Heart left ventricle (tissue), 16 donors: ENCODE data around the gene CORO1C. TPM values are rescaled to one million over a fixed set of nuclear protein-coding genes. Genes with fewer than 3 reads are reported as not detected.
A peak's percentile ranks its signal among the peaks of the same experiment; 100 is the strongest.

ENCODE experiments used
- ATAC-seq, 4 donors: fragments of 200-7000 bp; cut with Tn5 transposase; one replicate each; pipeline ENCODE4 v1.9.1; 2020 to 2022; ENCODE audit warnings: moderate library complexity in 4 of 4, mild to moderate bottlenecking in 3 of 4, moderate number of reproducible peaks in 1 of 4
- DNase-seq, 5 donors: peaks; one replicate each; pipeline ENCODE4 v3.0.0-alpha.2; 2020
- H3K27ac ChIP-seq, 12 donors: fragments of 200-600 bp; sonication (generic) in 4 of 12; one replicate each; pipeline versions ENCODE4 v1.5.0 to v1.8.0; 2016 to 2022; ENCODE audit warnings: mild to moderate bottlenecking in 2 of 12
- H3K27me3 ChIP-seq, 9 donors: fragments of 200-600 bp; sonication (generic) in 2 of 9; one replicate each; pipeline versions ENCODE4 v1.5.1 to v1.8.0; 2016 to 2022; ENCODE audit warnings: mild to moderate bottlenecking in 3 of 9
- H3K36me3 ChIP-seq, 9 donors: fragments of 200-600 bp; sonication (generic) in 2 of 9; one replicate each; pipeline versions ENCODE4 v1.5.0 to v1.8.0; 2018 to 2022; ENCODE audit warnings: mild to moderate bottlenecking in 2 of 9
- H3K4me1 ChIP-seq, 12 donors: fragments of 200-600 bp; sonication (generic) in 4 of 12; one replicate each; pipeline versions ENCODE4 v1.5.0 to v1.8.0; 2016 to 2022; ENCODE audit warnings: mild to moderate bottlenecking in 3 of 12
- H3K4me3 ChIP-seq, 12 donors: fragments of 200-600 bp; sonication (generic) in 4 of 12; one replicate each; pipeline versions ENCODE4 v1.5.0 to v1.8.0; 2017 to 2022; ENCODE audit warnings: mild to moderate bottlenecking in 9 of 12, moderate library complexity in 4 of 12
- H3K9me3 ChIP-seq, 12 donors: fragments of 200-600 bp; sonication (generic) in 4 of 12; one replicate each; pipeline versions ENCODE4 v1.5.0 to v1.8.0; 2016 to 2022; ENCODE audit warnings: mild to moderate bottlenecking in 1 of 12
- POLR2A ChIP-seq, 2 donors: fragments of 450-650 bp; IDR thresholded peaks; one replicate each; pipeline ENCODE4 v1.6.1; 2017; ENCODE audit warnings: antibody characterized with exemption in 2 of 2, mild to moderate bottlenecking in 2 of 2, moderate library complexity in 2 of 2
- WGBS, 4 donors: extraction: QIAGEN DNeasy Blood & Tissue Kit in 2 of 4; methylation state at CpG; one replicate each; pipeline versions ENCODE4 v1.1.5 to v1.1.7; 2013 to 2018; 5-methylcytosine and 5-hydroxymethylcytosine counted together
- intact Hi-C, 10 donors: fragments of 100-400 bp; cut with DNase I; formaldehyde crosslinking; loops; one replicate each; pipeline versions ENCODE4 v1.11.1 to v1.14.2; 2022
- polyA plus RNA-seq, 2 donors: library from polyadenylated mRNA; stranded (reverse); fragments of 200-250 nt; gene quantifications; one replicate each; pipeline ENCODE4 v1.2.3, GENCODE V29; 2013
- total RNA-seq, 9 donors: library from RNA; depleted of rRNA in 2 of 9; stranded (reverse); fragments of >200 nt in 2 of 9; fragmentation: NEBNext Ultra II Directional in 3 of 9; extraction: Animal tissue kit (Norgen Biotek cat#: 25700) in 3 of 9; gene quantifications; one replicate each; pipeline versions ENCODE4 v1.1.0 to v1.2.4, GENCODE V29; 2016 to 2023
- TF ChIP-seq, protein P1 (sequence below), 12 donors: fragments of 200-600 bp; sonication (generic) in 4 of 12; IDR thresholded peaks; one replicate each; pipeline versions ENCODE4 v1.5.0 to v1.8.0; 2018 to 2022; ENCODE audit warnings: antibody characterized with exemption in 12 of 12, mild to moderate bottlenecking in 5 of 12
- donor health status: ischemic (EF 13 %, LVEDD 7.1; RV severe dilation, severe dysfunction).
- donor health status: healthy with polysubstance abuse.
- donor health status: DM: no; HTN: yes; CAD: no.
- donor health status: DM: no; HTN: no; CAD: no.
- donor health status: ischemic (EF 25% LVEDD 6.9; RV normal size, moderate dysfunction).
- donor health status: ischemic (EF 25% LVEDD 5.7; RV mildly dilated, moderate dysfunction).
- donor health status: healthy.
- donor health status: DM: yes; HTN: yes; CAD: no.
- donor health status: ischemic (EF 35%, LVEDD 5.7; RV mildly dilated, moderate dysfunction).
- donor health status: nonischemic (EF 11% LVEDD 7.7; RV severe dilation, severe dysfunction).
- donor health status: DM: yes; HTN: yes; CAD: no.
- donor health status: PGD.
- donor health status: ischemic (EF 29% LVEDD 5.4; RV normal size, mild dysfunction).
- donor health status: nonischemic (EF 23%, LVEDD 6.1; RV moderate dilation, normal function).

Gene CORO1C
- total and polyA plus RNA-seq, 11 donors: 18.3 to 119 (median 65.2) TPM

DNA sequence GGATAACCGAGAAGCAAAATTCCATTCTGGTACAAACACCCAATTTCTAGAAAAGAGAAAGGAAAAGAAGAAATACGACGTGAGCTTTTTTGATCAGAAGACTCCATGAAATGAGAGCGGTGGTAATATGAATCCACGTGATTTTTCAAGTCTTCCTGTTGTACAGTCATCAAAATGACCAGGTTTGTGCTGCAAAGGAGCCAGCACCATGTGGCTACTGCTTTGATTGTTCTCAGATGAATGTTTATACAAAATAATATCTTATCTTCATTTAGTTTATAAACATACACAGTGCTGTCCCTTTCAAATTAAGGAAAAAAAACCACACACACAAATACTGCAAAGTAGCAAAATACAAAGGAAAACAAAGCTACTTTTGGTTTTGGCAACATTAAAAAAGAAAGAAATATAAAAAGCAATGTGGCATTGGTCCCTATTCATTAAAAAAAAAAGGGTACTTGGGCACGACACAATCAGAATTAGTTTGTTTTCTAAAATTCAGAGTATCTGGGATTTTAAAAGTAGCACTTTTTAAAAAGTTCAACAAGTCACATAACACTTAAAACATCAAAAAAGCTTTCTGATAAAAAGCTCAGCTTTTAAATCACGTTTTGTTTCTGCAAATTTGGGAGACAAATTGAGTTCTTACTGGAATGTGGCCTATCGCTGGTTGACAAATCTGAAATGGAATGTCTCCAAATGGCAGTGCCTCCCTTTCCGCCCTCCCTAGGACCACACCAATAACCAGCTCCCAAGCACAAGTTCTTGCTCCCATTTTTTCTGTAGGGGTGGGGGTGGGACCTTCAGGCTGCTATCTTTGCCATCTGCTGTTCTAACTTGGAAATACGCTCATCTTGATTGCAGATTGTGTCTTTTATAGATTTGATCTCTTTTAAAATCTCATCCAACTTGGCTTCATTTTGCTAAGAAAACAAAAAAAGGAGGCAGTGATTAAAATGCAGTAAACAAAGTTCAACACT is 84.4 kb downstream of the CORO1C start:
- intact Hi-C loops: no loop called here
- no peaks in the 10 kb centered on the region for H3K27me3 ChIP-seq
- H3K9me3 ChIP-seq: no peaks in the 10 kb centered on the region
- peaks cover 0 to 76% (median 72%) of the 10 kb centered on the region in 9 donors for H3K36me3 ChIP-seq
- ATAC-seq (no peak), DNase-seq (no peak)
- H3K27ac ChIP-seq: peak overlapping the region in 8 of 12 donors; percentile 1 to 70 (median 15)
- WGBS, 4 donors: 62 to 74% (median 73%) methylated on average over 10 of the region's 10 CpGs
- no peak overlapping the region for H3K4me3 ChIP-seq
- TF ChIP-seq, protein P1, sequence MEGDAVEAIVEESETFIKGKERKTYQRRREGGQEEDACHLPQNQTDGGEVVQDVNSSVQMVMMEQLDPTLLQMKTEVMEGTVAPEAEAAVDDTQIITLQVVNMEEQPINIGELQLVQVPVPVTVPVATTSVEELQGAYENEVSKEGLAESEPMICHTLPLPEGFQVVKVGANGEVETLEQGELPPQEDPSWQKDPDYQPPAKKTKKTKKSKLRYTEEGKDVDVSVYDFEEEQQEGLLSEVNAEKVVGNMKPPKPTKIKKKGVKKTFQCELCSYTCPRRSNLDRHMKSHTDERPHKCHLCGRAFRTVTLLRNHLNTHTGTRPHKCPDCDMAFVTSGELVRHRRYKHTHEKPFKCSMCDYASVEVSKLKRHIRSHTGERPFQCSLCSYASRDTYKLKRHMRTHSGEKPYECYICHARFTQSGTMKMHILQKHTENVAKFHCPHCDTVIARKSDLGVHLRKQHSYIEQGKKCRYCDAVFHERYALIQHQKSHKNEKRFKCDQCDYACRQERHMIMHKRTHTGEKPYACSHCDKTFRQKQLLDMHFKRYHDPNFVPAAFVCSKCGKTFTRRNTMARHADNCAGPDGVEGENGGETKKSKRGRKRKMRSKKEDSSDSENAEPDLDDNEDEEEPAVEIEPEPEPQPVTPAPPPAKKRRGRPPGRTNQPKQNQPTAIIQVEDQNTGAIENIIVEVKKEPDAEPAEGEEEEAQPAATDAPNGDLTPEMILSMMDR (IDR thresholded peaks at IDR 0.05): no peak
- TF ChIP-seq POLR2A (IDR thresholded peaks at IDR 0.05): no peak
- peaks cover 9 to 72% (median 43%) of the 10 kb centered on the region in 12 donors for H3K4me1 ChIP-seq

DNA sequence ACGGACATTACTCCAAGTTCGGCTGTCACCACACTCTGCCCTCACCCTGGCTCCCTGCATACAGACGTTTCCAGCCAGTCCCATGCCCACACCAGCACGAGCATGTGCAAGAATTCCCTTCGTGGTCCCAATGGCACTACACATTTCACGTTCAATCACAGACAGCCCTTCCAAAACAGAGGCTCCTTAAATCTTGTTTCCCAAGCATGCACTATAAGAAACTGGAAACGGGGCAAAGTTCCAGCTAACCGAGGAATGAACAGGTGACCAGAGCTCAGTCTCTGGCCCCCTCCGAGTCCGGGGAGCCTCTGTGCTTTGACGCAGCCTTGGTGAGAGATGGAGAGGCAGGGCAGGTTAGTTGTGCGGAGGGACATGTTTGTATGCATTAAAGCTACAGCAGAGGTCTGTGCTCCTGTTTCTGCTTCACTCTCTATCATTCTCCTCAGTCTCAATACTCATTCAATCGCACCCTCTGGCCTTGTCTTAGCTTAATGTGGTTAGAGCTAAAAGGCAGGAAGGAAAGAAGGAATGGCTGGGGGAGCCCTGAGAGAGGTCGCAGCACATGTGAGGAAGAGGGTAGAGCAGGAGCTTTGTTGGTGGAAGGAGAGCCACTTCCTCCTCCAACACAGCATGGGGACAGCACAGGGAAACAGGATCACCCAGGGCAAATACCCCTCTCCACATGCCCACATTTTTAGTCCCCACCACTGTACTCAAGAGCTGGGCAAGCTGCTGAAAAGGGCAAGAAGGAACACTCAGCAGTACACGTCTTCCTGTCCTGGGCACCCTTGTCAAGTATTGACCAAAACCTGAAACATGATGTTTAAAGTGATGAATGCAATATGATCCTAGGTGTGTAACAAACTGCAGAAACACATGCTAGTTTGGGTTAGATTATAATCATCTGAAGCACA is 85.4 kb downstream of the CORO1C start:
- peaks cover 9 to 81% (median 50%) of the 10 kb centered on the region in 12 donors for H3K4me1 ChIP-seq
- no peak for DNase-seq
- H3K27ac ChIP-seq: peak overlapping the region in 5 of 12 donors; percentile 14 to 77 (median 48)
- no peaks in the 10 kb centered on the region for H3K27me3 ChIP-seq
- intact Hi-C loops: no loop called here
- peaks cover 0 to 67% (median 63%) of the 10 kb centered on the region in 9 donors for H3K36me3 ChIP-seq
- ATAC-seq: no peak
- no peaks in the 10 kb centered on the region for H3K9me3 ChIP-seq
- no peak overlapping the region for H3K4me3 ChIP-seq
- 77 to 85% (median 81%) methylated on average over 15 of the region's 15 CpGs for WGBS, 4 donors
- TF ChIP-seq POLR2A (IDR thresholded peaks at IDR 0.05): no peak
- TF ChIP-seq, protein P1 (IDR thresholded peaks at IDR 0.05): no peak

DNA sequence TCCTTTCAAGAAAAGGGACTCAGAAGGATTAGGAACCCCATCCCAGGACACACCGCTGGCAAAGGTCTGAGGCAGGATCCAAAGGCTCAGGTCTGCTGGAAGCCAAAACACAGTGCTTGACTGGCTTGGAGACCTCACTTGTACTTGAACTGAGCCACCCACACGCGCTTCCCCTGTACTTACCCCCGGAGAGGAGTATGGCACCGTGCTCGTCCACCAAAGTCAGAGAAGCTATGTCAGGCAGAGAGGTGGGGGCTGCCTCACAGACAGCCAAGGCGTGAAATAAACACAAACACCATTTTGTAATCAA is 86.6 kb downstream of the CORO1C start:
- peaks cover 0 to 57% (median 51%) of the 10 kb centered on the region in 9 donors for H3K36me3 ChIP-seq
- H3K4me1 ChIP-seq: peaks cover 9 to 77% (median 48%) of the 10 kb centered on the region in 12 donors
- no peak overlapping the region for H3K4me3 ChIP-seq
- no peaks in the 10 kb centered on the region for H3K27me3 ChIP-seq
- DNase-seq (no peak), ATAC-seq (no peak)
- 92 to 96% (median 95%) methylated on average over 7 of the region's 7 CpGs for WGBS, 4 donors
- TF ChIP-seq POLR2A (IDR thresholded peaks at IDR 0.05): no peak
- TF ChIP-seq, protein P1 (IDR thresholded peaks at IDR 0.05): no peak
- intact Hi-C loops: no loop called here
- peak overlapping the region in 10 of 12 donors; percentile 46 to 83 (median 68) for H3K27ac ChIP-seq
- H3K9me3 ChIP-seq: no peaks in the 10 kb centered on the region
